HepG2 (cell line): Measurements from ENCODE around the gene TMEM8B. TPM values are rescaled to one million over a fixed set of nuclear protein-coding genes. Genes with fewer than 3 reads are reported as not detected.

ENCODE experiments used
- AGO1 ChIP-seq: fragments of 200-400 bp; formaldehyde crosslinking; IDR thresholded peaks from 2 replicates; pipeline ENCODE4 v1.6.1; 2017; ENCODE audit warnings: mild to moderate bottlenecking, low read depth, low read length, moderate library complexity; ENCODE audit not compliant: poor library complexity, severe bottlenecking
- ELF3 ChIP-seq: IDR thresholded peaks from 2 replicates; pipeline ENCODE4 v1.6.1; 2016; ENCODE audit warnings: missing genetic modification reagents, missing compliant biosample characterization
- KDM5A ChIP-seq: fragments of 200-600 bp; sonication (generic); IDR thresholded peaks from 2 replicates; pipeline ENCODE4 v1.7.0; 2018; ENCODE audit warnings: antibody characterized with exemption, mild to moderate bottlenecking, low read length, borderline replicate concordance
- NFE2 ChIP-seq: sonication (generic); formaldehyde crosslinking; IDR thresholded peaks from 2 replicates; pipeline ENCODE4 v1.4.0; 2020; ENCODE audit warnings: missing genetic modification reagents
- NFE2L1 ChIP-seq: sonication (generic); formaldehyde crosslinking; IDR thresholded peaks from 2 replicates; pipeline ENCODE4 v1.4.0; 2020; ENCODE audit warnings: missing genetic modification reagents, mild to moderate bottlenecking, borderline replicate concordance
- NR2C2 ChIP-seq: sonication (generic); formaldehyde crosslinking; IDR thresholded peaks from 2 replicates; pipeline ENCODE4 v1.4.0; 2020; ENCODE audit warnings: missing genetic modification reagents, mild to moderate bottlenecking, moderate library complexity, borderline replicate concordance
- RXRA ChIP-seq: sonication (generic); formaldehyde crosslinking; IDR thresholded peaks from 2 replicates; pipeline ENCODE4 v1.5.1; 2020; ENCODE audit warnings: missing genetic modification reagents
- SETDB1 ChIP-seq: sonication (generic); formaldehyde crosslinking; IDR thresholded peaks from 2 replicates; pipeline ENCODE4 v1.5.1; 2020; ENCODE audit warnings: missing genetic modification reagents, mild to moderate bottlenecking, borderline replicate concordance
- STAG1 ChIP-seq: sonication (generic); formaldehyde crosslinking; IDR thresholded peaks from 2 replicates; pipeline ENCODE4 v1.4.0; 2020; ENCODE audit warnings: missing genetic modification reagents
- WIZ ChIP-seq: sonication (generic); formaldehyde crosslinking; IDR thresholded peaks from 2 replicates; pipeline ENCODE4 v1.5.1; 2020; ENCODE audit warnings: mild to moderate bottlenecking, missing genetic modification reagents
- ZBTB21 ChIP-seq: sonication (generic); formaldehyde crosslinking; IDR thresholded peaks from 2 replicates; pipeline ENCODE4 v1.4.0; 2020; ENCODE audit warnings: missing genetic modification reagents
- ZBTB7B ChIP-seq: sonication (generic); formaldehyde crosslinking; IDR thresholded peaks from 2 replicates; pipeline ENCODE4 v1.4.0; 2020; ENCODE audit warnings: missing genetic modification reagents
- ZKSCAN1 ChIP-seq: fragments of 150-350 bp; IDR thresholded peaks from 2 replicates; pipeline ENCODE4 v1.6.1; 2014; ENCODE audit warnings: low read length
- ZNF207 ChIP-seq: fragments of 450-650 bp; IDR thresholded peaks from 2 replicates; pipeline ENCODE4 v1.6.1; 2016; ENCODE audit warnings: antibody characterized with exemption, borderline replicate concordance
- ZNF557 ChIP-seq: sonication (generic); formaldehyde crosslinking; IDR thresholded peaks from 2 replicates; pipeline ENCODE4 v1.4.0; 2020; ENCODE audit warnings: missing genetic modification reagents
- polyA plus RNA-seq, 8 experiments: library from polyadenylated mRNA; depleted of rRNA in 3 of 8; stranded (reverse) in 7 of 8; unstranded in 1 of 8; fragments of >200 nt; fragmentation: Illumina TruSeq in 4 of 8; extraction: Trizol in 4 of 8; gene quantifications; 2 replicates each; pipeline versions ENCODE4 v1.2.1 to v1.2.3, GENCODE V29; 2011 to 2016; ENCODE audit warnings: low read depth in 4 of 8, missing spikeins in 1 of 8, mixed read lengths in 1 of 8; ENCODE audit not compliant: insufficient read depth in 1 of 8
- total RNA-seq, 5 experiments: library from RNA; depleted of rRNA; stranded (reverse); fragments of >200 nt; fragmentation: Illumina TruSeq; extraction: Trizol; gene quantifications; 2 replicates each; pipeline ENCODE4 v1.2.3, GENCODE V29; 2016; ENCODE audit warnings: low read depth in 1 of 5
- TF ChIP-seq, protein P1 (sequence below): sonication (generic); formaldehyde crosslinking; IDR thresholded peaks from 2 replicates; pipeline ENCODE4 v1.4.0; 2020; ENCODE audit warnings: missing genetic modification reagents, mild to moderate bottlenecking, borderline replicate concordance
- TF ChIP-seq, protein P2 (sequence below): sonication (generic); formaldehyde crosslinking; IDR thresholded peaks from 2 replicates; pipeline ENCODE4 v1.4.0; 2020; ENCODE audit warnings: missing genetic modification reagents, low read depth, mild to moderate bottlenecking, borderline replicate concordance
- TF ChIP-seq, protein P3 (sequence below): sonication (generic); formaldehyde crosslinking; IDR thresholded peaks from 2 replicates; pipeline ENCODE4 v1.5.1; 2020; ENCODE audit warnings: mild to moderate bottlenecking, moderate library complexity, missing genetic modification reagents
- TF ChIP-seq, protein P4 (sequence below): sonication (generic); formaldehyde crosslinking; IDR thresholded peaks from 2 replicates; pipeline ENCODE4 v1.4.0; 2020; ENCODE audit warnings: low read depth, mild to moderate bottlenecking, missing genetic modification reagents
- TF ChIP-seq, protein P5 (sequence below): sonication (generic); formaldehyde crosslinking; IDR thresholded peaks from 2 replicates; pipeline ENCODE4 v1.4.0; 2020; ENCODE audit warnings: missing genetic modification reagents, borderline replicate concordance

TMEM8B gene
- total and polyA plus RNA-seq, 2 of the 13 experiments (the other 11 are each of a cell fraction or from before 2014, with no cell fraction given) = 2.1 to 2.7 TPM

DNA sequence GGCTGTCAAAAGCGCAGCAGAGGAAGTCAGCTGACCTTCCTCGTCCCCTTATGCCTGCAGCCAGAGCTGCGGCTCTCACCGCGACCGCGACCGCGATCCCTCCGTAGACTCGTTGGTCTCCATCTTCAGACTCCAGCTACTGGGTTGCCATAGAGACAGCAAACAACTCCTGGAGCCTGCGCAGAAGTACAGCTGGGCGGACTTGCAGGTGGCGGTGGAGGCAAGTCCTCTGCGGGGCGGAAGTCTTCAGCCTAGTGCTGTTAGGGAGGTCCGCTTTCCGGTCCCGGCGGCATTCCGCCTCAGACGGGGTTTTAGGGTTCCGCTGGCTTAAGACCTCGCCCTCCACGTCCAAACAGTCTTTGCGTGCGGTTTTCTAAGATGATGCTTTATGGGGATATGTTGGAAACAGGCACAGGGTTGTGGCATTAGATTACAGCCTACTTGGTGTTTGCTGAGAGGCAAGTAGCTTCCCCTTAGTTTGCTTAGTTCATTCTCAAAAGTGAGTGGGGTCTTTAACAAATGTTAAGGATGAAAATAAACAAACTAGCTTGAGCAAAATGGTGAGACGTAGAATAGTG, 16.9 kb upstream of the TMEM8B start, which contains the start of gene SPAG8 (continued):
- no peak for TF ChIP-seq AGO1
- peak; percentile 68; the same call in 1 of the 2 replicates for TF ChIP-seq KDM5A
- no peak for TF ChIP-seq WIZ
- no peak for TF ChIP-seq SETDB1 (CRISPR knock-in tag)
- TF ChIP-seq, protein P1, sequence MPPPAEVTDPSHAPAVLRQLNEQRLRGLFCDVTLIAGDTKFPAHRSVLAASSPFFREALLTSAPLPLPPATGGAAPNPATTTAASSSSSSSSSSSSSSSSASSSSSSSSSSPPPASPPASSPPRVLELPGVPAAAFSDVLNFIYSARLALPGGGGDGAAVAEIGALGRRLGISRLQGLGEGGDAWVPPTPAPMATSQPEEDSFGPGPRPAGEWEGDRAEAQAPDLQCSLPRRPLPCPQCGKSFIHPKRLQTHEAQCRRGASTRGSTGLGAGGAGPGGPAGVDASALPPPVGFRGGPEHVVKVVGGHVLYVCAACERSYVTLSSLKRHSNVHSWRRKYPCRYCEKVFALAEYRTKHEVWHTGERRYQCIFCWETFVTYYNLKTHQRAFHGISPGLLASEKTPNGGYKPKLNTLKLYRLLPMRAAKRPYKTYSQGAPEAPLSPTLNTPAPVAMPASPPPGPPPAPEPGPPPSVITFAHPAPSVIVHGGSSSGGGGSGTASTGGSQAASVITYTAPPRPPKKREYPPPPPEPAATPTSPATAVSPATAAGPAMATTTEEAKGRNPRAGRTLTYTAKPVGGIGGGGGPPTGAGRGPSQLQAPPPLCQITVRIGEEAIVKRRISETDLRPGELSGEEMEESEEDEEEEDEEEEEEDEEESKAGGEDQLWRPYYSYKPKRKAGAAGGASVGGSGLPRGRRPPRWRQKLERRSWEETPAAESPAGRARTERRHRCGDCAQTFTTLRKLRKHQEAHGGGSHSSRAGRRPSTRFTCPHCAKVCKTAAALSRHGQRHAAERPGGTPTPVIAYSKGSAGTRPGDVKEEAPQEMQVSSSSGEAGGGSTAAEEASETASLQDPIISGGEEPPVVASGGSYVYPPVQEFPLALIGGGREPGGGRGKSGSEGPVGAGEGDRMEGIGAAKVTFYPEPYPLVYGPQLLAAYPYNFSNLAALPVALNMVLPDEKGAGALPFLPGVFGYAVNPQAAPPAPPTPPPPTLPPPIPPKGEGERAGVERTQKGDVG (CRISPR knock-in tag) = peak; percentile 19; the same call in 1 of the 2 replicates
- peak; percentile 50; the same call in 1 of the 2 replicates for TF ChIP-seq ELF3 (CRISPR knock-in tag)
- TF ChIP-seq STAG1 (CRISPR knock-in tag) = no peak
- TF ChIP-seq, protein P2, sequence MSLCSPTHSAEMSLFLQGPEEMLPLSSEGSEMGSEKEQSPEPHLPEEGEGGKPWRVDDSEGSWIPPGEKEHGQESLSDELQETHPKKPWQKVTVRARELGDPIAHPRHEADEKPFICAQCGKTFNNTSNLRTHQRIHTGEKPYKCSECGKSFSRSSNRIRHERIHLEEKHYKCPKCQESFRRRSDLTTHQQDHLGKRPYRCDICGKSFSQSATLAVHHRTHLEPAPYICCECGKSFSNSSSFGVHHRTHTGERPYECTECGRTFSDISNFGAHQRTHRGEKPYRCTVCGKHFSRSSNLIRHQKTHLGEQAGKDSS (CRISPR knock-in tag) = peak; percentile 36; the same call in 1 of the 2 replicates
- TF ChIP-seq ZNF207 = no peak
- no peak for TF ChIP-seq NFE2L1 (CRISPR knock-in tag)
- 0 out of 2 replicates have a peak, but pooled peaks have one; percentile 21 for TF ChIP-seq ZBTB21
- TF ChIP-seq NFE2 (CRISPR knock-in tag) = no peak
- no peak for TF ChIP-seq ZKSCAN1
- TF ChIP-seq, protein P3, sequence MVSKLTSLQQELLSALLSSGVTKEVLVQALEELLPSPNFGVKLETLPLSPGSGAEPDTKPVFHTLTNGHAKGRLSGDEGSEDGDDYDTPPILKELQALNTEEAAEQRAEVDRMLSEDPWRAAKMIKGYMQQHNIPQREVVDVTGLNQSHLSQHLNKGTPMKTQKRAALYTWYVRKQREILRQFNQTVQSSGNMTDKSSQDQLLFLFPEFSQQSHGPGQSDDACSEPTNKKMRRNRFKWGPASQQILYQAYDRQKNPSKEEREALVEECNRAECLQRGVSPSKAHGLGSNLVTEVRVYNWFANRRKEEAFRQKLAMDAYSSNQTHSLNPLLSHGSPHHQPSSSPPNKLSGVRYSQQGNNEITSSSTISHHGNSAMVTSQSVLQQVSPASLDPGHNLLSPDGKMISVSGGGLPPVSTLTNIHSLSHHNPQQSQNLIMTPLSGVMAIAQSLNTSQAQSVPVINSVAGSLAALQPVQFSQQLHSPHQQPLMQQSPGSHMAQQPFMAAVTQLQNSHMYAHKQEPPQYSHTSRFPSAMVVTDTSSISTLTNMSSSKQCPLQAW (CRISPR knock-in tag) = peak; percentile 53; the same call in 1 of the 2 replicates
- TF ChIP-seq ZBTB7B (CRISPR knock-in tag) = 0 out of 2 replicates have a peak, but pooled peaks have one; percentile 40
- TF ChIP-seq RXRA (CRISPR knock-in tag) = peak; percentile 62
- TF ChIP-seq, protein P4, sequence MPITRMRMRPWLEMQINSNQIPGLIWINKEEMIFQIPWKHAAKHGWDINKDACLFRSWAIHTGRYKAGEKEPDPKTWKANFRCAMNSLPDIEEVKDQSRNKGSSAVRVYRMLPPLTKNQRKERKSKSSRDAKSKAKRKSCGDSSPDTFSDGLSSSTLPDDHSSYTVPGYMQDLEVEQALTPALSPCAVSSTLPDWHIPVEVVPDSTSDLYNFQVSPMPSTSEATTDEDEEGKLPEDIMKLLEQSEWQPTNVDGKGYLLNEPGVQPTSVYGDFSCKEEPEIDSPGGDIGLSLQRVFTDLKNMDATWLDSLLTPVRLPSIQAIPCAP (CRISPR knock-in tag) = no peak
- TF ChIP-seq, protein P5, sequence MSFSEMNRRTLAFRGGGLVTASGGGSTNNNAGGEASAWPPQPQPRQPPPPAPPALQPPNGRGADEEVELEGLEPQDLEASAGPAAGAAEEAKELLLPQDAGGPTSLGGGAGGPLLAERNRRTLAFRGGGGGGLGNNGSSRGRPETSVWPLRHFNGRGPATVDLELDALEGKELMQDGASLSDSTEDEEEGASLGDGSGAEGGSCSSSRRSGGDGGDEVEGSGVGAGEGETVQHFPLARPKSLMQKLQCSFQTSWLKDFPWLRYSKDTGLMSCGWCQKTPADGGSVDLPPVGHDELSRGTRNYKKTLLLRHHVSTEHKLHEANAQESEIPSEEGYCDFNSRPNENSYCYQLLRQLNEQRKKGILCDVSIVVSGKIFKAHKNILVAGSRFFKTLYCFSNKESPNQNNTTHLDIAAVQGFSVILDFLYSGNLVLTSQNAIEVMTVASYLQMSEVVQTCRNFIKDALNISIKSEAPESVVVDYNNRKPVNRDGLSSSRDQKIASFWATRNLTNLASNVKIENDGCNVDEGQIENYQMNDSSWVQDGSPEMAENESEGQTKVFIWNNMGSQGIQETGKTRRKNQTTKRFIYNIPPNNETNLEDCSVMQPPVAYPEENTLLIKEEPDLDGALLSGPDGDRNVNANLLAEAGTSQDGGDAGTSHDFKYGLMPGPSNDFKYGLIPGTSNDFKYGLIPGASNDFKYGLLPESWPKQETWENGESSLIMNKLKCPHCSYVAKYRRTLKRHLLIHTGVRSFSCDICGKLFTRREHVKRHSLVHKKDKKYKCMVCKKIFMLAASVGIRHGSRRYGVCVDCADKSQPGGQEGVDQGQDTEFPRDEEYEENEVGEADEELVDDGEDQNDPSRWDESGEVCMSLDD (CRISPR knock-in tag) = no peak
- TF ChIP-seq NR2C2 (CRISPR knock-in tag) = peak; percentile 78
- no peak for TF ChIP-seq ZNF557 (CRISPR knock-in tag)
